Brain microvascular endothelial cell (primary cell): ENCODE measurements around the gene IL24.

ENCODE experiments used
- DNase-seq: peaks from one replicate; pipeline ENCODE4 v3.0.0-alpha.2; 2020
- H3K27ac ChIP-seq: fragments of 250-450 bp; sonication (Bioruptor Pico); 2 replicates; pipeline ENCODE4 v1.5.1; 2020; ENCODE audit warnings: mild to moderate bottlenecking, moderate library complexity
- H3K27me3 ChIP-seq: fragments of 250-450 bp; sonication (Bioruptor Pico); replicated peaks from 2 replicates; pipeline ENCODE4 v1.5.1; 2020; ENCODE audit warnings: mild to moderate bottlenecking
- H3K36me3 ChIP-seq: fragments of 250-450 bp; sonication (Bioruptor Pico); replicated peaks from 2 replicates; pipeline ENCODE4 v1.5.1; 2020; ENCODE audit warnings: mild to moderate bottlenecking
- H3K4me3 ChIP-seq: 2 replicates; pipeline ENCODE4 v1.5.1; 2011; ENCODE audit warnings: low read depth, mild to moderate bottlenecking, control low read depth, low read length, moderate library complexity
- in situ Hi-C: cut with HindIII; loops from 2 replicates; pipeline ENCODE4 v1.10.0; 2017; ENCODE audit warnings: low sequenced_read_pairs, low pct_ligation_motif_present
- TF ChIP-seq, protein P1 (sequence below): IDR thresholded peaks from 2 replicates; pipeline ENCODE4 v1.5.1; 2011; ENCODE audit warnings: low read depth, mild to moderate bottlenecking, moderate library complexity, low read length, control low read depth, inconsistent platforms; ENCODE audit errors: missing control alignments

The IL24 gene

GRCh38 chr1:206940588-206940936 is 43.3 kb downstream of the IL24 start:
- DNase-seq = no peak
- Histone ChIP-seq H3K27ac (no peak overlapping the region), H3K27me3 (peaks cover 15% of the 10 kb centered on the region), H3K4me3 (no peak overlapping the region), H3K36me3 (no peaks in the 10 kb centered on the region)
- TF ChIP-seq, protein P1, sequence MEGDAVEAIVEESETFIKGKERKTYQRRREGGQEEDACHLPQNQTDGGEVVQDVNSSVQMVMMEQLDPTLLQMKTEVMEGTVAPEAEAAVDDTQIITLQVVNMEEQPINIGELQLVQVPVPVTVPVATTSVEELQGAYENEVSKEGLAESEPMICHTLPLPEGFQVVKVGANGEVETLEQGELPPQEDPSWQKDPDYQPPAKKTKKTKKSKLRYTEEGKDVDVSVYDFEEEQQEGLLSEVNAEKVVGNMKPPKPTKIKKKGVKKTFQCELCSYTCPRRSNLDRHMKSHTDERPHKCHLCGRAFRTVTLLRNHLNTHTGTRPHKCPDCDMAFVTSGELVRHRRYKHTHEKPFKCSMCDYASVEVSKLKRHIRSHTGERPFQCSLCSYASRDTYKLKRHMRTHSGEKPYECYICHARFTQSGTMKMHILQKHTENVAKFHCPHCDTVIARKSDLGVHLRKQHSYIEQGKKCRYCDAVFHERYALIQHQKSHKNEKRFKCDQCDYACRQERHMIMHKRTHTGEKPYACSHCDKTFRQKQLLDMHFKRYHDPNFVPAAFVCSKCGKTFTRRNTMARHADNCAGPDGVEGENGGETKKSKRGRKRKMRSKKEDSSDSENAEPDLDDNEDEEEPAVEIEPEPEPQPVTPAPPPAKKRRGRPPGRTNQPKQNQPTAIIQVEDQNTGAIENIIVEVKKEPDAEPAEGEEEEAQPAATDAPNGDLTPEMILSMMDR = no peak
- in situ Hi-C loops = no loop called here

DNA sequence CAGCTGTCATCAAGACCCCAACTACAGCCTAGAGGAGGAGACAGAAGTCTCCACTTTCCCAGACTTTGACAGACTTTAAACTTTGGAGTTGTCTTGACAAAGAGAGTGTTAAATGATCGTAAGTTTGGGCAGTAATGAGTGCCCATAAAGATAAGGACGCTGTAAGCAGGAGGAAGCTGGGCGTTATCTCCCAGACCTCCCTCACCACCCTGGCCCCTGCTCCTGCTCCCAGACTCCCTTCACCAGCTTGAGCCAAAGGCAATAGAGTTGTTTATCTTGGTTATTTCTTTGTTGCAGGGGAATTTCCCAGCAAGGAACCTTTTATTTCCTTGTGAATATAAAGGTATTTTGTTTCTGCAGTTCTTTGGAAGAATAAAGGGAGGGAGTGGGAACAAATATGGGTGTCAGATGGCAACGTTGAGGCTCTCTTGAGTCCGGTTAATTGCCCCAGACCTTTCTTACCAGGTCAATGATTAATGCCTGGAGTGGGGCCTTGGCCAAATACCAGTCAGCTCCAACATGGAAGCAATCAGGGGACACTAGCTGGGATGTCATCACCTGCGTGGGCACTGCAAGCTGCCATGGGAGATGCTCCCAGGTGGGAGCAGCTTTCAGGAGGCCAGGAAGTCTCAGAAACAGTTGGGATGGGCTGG is 44.6 kb downstream of the IL24 start:
- in situ Hi-C loops = no loop called here
- TF ChIP-seq, protein P1 = no peak
- Histone ChIP-seq H3K27me3 (peaks cover 15% of the 10 kb centered on the region), H3K27ac (no peak overlapping the region), H3K4me3 (no peak overlapping the region), H3K36me3 (no peaks in the 10 kb centered on the region)
- DNase-seq = no peak

- no peak for DNase-seq
- no peak overlapping the region for H3K27ac ChIP-seq
- in situ Hi-C loops = no loop called here
- no peaks in the 10 kb centered on the region for H3K36me3 ChIP-seq
- H3K4me3 ChIP-seq = no peak overlapping the region
- TF ChIP-seq, protein P1 = no peak
- H3K27me3 ChIP-seq = peaks cover 18% of the 10 kb centered on the region
Observed at GRCh38 chr1:206944703-206945102, 47.5 kb downstream of the IL24 start.

- TF ChIP-seq, protein P1 = no peak
- DNase-seq = no peak
- Histone ChIP-seq H3K4me3 (no peak overlapping the region), H3K27me3 (peaks cover 18% of the 10 kb centered on the region), H3K27ac (no peak overlapping the region), H3K36me3 (no peaks in the 10 kb centered on the region)
- in situ Hi-C loops = no loop called here
Observed at GRCh38 chr1:206945779-206946178, 48.5 kb downstream of the IL24 start.

DNA sequence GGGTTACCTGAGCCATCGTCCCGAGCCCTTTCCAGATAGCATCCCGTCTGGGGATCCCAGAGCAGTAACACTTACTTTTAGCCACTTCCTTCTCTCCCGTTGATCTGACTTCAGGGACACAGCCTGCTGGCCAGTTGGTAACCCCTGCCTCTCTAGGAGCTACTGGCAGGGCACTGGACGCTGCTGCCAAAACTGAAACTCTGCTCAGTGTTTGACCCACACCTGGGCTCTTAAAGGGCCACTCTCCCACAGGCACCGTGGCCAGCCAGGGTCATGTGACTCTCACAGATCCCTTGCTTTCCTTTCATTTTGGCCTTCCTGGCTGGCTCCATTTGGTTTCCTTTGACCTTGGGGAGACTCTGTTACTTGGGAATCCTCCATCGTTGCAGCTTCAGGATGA is 49.0 kb downstream of the IL24 start, which contains the start of gene PIGR:
Gene PIGR, minus strand, starts transcription at position 206 of the 400 bp plus-strand sequence. CDS start 5,935 bp downstream, outside the sequence.
- Histone ChIP-seq H3K27ac (no peak within 1 kb of the TSS), H3K27me3 (peaks cover 15% of the 10 kb centered on the region), H3K36me3 (no peaks in the 10 kb centered on the region), H3K4me3 (no peak within 1 kb of the TSS)
- no peak for DNase-seq
- in situ Hi-C loops = no loop called here
- TF ChIP-seq, protein P1 = no peak

DNA sequence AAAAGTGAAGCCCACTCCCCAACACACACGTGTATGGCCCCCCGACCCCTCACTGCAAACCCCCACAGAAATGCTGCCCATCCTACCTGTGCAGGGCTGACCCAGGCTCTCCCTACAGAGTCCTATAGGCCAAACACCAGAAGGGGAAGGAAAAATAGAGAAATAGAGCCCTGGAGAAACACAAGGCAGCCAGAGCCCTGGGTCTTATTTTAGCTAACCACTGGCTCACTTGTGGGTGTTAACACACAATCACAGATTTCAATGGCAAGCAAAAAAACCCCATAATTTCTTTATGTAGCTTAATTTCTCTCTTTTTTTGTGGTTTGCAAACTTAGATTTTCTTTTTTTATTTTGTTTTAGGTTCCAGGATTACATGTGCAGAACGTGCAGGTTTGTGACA is 50.0 kb downstream of the IL24 start:
- in situ Hi-C loops = no loop called here
- Histone ChIP-seq H3K27me3 (peaks cover 15% of the 10 kb centered on the region), H3K27ac (no peak overlapping the region), H3K36me3 (no peaks in the 10 kb centered on the region), H3K4me3 (no peak overlapping the region)
- DNase-seq = no peak
- TF ChIP-seq, protein P1 = no peak
